ENCODE data around the gene TNP1.

TNP1 gene

DNA sequence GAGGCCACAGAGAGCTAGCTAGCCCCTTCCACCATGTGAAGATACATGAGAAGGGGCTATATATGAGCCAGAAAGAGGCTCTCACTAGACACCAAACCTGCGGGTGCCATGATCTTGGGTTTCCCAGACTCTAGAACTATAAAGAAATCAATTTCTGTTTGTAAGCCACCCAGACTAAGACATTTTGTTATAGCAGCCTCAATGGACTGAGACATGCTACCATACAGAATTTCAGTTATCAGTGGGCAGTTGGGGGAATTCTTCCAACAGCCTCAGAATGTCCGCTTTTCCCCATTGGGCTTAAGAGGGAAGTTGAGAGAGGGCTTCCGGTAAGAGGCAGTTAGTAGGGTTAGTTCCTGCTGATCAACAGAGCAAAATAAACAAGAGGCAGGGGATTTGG, 39.2 kb downstream of the TNP1 start:
- Histone ChIP-seq H3K4me3 (ENCODE audit: insufficient read depth, low read depth, low read length) (no peak overlapping the region), H3K27me3 (ENCODE audit: control insufficient read depth, insufficient read depth, low read length, poor library complexity, severe bottlenecking) (no peaks in the 10 kb centered on the region), H3K36me3 (ENCODE audit: control insufficient read depth, insufficient read depth, low read length) (no peaks in the 10 kb centered on the region), H3K9me3 (ENCODE audit: control insufficient read depth, low read length) (no peaks in the 10 kb centered on the region), H3K4me1 (ENCODE audit: control insufficient read depth, insufficient read depth, low read length) (no peaks in the 10 kb centered on the region), H3K27ac (ENCODE audit: insufficient read depth, low read depth, low read length, poor library complexity, severe bottlenecking) (no peak overlapping the region)
- 90 to 93% methylated on average over 3 of the region's 3 CpGs for WGBS, 2 experiments

GRCh38 chr2:216819766-216820165, 40.1 kb downstream of the TNP1 start:
- 94 to 97% methylated on average over 8 of the region's 8 CpGs for WGBS, 2 experiments

DNA sequence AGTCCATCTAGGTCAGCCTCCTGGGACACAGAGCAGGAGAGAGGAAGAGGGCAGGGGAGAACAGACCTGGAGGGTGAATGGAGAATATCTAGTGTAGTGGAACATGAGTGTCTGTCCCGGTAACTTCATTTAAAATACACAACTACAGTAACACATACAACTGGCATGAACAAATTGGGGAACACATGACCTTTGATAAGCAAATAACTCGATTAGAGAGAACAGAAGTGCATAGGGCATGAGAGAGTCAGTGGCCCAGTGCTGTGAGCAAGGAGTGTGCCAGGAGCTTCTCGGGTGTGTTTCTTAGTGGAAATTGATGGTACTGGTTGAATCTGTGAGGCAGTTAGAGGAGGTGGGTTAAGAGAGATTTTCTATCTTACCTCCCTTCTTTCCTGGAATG, 40.8 kb downstream of the TNP1 start:
- H3K27me3 ChIP-seq (ENCODE audit: control insufficient read depth, insufficient read depth, low read length, poor library complexity, severe bottlenecking), result no peaks in the 10 kb centered on the region
- no peaks in the 10 kb centered on the region for H3K36me3 ChIP-seq (ENCODE audit: control insufficient read depth, insufficient read depth, low read length)
- 94 to 95% methylated on average over 3 of the region's 3 CpGs for WGBS, 2 experiments

More at GRCh38 chr2:216819766-216820165, 40.1 kb downstream of the TNP1 start:
- Histone ChIP-seq H3K4me1 (ENCODE audit: control insufficient read depth, insufficient read depth, low read length) (no peaks in the 10 kb centered on the region), H3K36me3 (ENCODE audit: control insufficient read depth, insufficient read depth, low read length) (no peaks in the 10 kb centered on the region), H3K27ac (ENCODE audit: insufficient read depth, low read depth, low read length, poor library complexity, severe bottlenecking) (no peak overlapping the region), H3K27me3 (ENCODE audit: control insufficient read depth, insufficient read depth, low read length, poor library complexity, severe bottlenecking) (no peaks in the 10 kb centered on the region), H3K4me3 (ENCODE audit: insufficient read depth, low read depth, low read length) (no peak overlapping the region), H3K9me3 (ENCODE audit: control insufficient read depth, low read length) (no peaks in the 10 kb centered on the region)

GRCh38 chr2:216810399-216811160, 49.3 kb downstream of the TNP1 start:
- Histone ChIP-seq H3K27ac (ENCODE audit: insufficient read depth, low read depth, low read length, poor library complexity, severe bottlenecking) (no peak overlapping the region), H3K4me1 (ENCODE audit: control insufficient read depth, insufficient read depth, low read length) (no peaks in the 10 kb centered on the region), H3K27me3 (ENCODE audit: control insufficient read depth, insufficient read depth, low read length, poor library complexity, severe bottlenecking) (no peaks in the 10 kb centered on the region), H3K36me3 (ENCODE audit: control insufficient read depth, insufficient read depth, low read length) (no peaks in the 10 kb centered on the region), H3K9me3 (ENCODE audit: control insufficient read depth, low read length) (no peaks in the 10 kb centered on the region), H3K4me3 (ENCODE audit: insufficient read depth, low read depth, low read length) (no peak overlapping the region)
- 96% methylated on average over 30 of the region's 30 CpGs for WGBS, 2 experiments

More for the DNA sequence above, 40.8 kb downstream of the TNP1 start:
- Histone ChIP-seq H3K4me1 (ENCODE audit: control insufficient read depth, insufficient read depth, low read length) (no peaks in the 10 kb centered on the region), H3K9me3 (ENCODE audit: control insufficient read depth, low read length) (no peaks in the 10 kb centered on the region), H3K27ac (ENCODE audit: insufficient read depth, low read depth, low read length, poor library complexity, severe bottlenecking) (no peak overlapping the region), H3K4me3 (ENCODE audit: insufficient read depth, low read depth, low read length) (no peak overlapping the region)
